Effector memory CD8-positive, alpha-beta T cell (primary cell): ENCODE results near the gene TESK2.
"Not testable (repeated sequence)": the region's sequence is repeated elsewhere in the genome, so short reads cannot be mapped to it uniquely, and the experiment has no call there.

Source experiments
- ATAC-seq: fragments of 150-1000 bp; cut with Tn5 transposase; replicated peaks from 2 replicates; pipeline ENCODE4 v1.10.0; 2021; ENCODE audit warnings: mild to moderate bottlenecking, moderate library complexity
- DNase-seq, 3 experiments: peaks; one replicate each; pipeline ENCODE4 v3.0.0; 2021
- H3K27ac Mint-ChIP-seq, 2 donors: one replicate each; pipeline ENCODE4 v1.8.0; 2022; ENCODE audit warnings: mild to moderate bottlenecking in 2 of 2, mixed read lengths in 2 of 2, moderate library complexity in 2 of 2
- H3K27me3 Mint-ChIP-seq, 2 donors: one replicate each; pipeline ENCODE4 v1.8.0; 2022; ENCODE audit warnings: mixed read lengths in 2 of 2
- H3K36me3 Mint-ChIP-seq: one replicate; pipeline ENCODE4 v1.8.0; 2022; ENCODE audit warnings: mild to moderate bottlenecking, moderate library complexity, mixed read lengths; ENCODE audit not compliant: insufficient read depth
- H3K4me1 Mint-ChIP-seq, 2 donors: one replicate each; pipeline ENCODE4 v1.8.0; 2022; ENCODE audit warnings: low read depth in 2 of 2, mixed read lengths in 2 of 2
- H3K4me3 Mint-ChIP-seq, 2 donors: one replicate each; pipeline ENCODE4 v1.8.0; 2022; ENCODE audit warnings: mild to moderate bottlenecking in 2 of 2, mixed read lengths in 2 of 2, moderate library complexity in 2 of 2
- H3K9me3 Mint-ChIP-seq, 2 donors: one replicate each; pipeline ENCODE4 v1.8.0; 2022; ENCODE audit warnings: mixed read lengths in 2 of 2
- total RNA-seq, 9 experiments: gene quantifications; one replicate each; lab custom pipeline; 2026; lab: John Stamatoyannopoulos, UW

The TESK2 gene, protein sequence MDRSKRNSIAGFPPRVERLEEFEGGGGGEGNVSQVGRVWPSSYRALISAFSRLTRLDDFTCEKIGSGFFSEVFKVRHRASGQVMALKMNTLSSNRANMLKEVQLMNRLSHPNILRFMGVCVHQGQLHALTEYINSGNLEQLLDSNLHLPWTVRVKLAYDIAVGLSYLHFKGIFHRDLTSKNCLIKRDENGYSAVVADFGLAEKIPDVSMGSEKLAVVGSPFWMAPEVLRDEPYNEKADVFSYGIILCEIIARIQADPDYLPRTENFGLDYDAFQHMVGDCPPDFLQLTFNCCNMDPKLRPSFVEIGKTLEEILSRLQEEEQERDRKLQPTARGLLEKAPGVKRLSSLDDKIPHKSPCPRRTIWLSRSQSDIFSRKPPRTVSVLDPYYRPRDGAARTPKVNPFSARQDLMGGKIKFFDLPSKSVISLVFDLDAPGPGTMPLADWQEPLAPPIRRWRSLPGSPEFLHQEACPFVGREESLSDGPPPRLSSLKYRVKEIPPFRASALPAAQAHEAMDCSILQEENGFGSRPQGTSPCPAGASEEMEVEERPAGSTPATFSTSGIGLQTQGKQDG
- 2.0 to 11.2 (median 7.7) reads per million in 9 experiments for total RNA-seq

DNA sequence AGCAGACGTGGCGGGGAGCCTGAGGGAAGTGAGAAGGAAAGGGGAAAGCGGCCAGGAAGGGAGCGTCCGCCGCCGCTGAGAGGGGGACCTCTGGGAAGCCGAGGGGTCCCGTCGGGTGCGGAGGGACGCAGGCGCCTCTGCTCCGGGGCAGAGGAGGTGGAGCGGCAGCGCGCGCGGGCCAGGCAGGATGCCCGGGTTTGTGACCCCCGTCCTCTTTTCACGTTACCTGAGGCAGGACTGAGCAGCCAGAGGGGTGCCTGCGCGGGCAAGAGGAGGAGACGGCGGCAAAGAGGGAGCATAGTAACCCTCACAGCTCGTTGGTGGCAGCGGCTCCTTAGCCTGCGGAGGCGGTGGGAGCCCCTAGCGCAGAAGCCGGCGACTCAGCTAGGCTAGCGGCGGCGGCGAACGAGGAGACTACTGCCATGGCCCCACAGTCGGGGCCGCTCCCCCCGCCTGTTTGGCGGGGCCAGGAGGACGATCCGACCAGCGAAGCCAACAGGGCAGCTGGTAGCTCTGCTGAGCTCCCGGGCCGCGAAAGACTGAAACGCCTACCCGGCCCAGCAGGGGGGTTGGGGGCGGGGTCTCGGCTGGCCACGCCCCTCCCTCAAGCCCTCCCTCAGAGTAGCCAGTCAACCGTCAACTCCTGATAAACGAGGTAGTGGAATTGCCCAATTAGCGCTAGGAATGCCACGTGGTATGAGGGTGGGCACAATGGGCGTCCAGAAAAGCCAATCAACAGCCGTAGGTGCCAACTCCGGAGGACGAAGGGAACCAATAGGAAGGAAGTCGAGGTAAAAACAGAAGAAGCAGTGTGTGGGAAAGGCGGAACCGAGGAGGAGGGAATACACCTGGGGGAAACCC, at the start of gene TESK2:
Gene TESK2 (minus strand): TSS at position 538 of the 861 bp plus-strand sequence. CDS start 33,378 bp downstream, outside the sequence.
- Mint-ChIP-seq H3K4me3 (no peak within 1 kb of the TSS), H3K4me1 (peaks cover 0 to 5% of the 10 kb centered on the region in 2 donors), H3K27ac (no peak within 1 kb of the TSS), H3K9me3 (no peaks in the 10 kb centered on the region), H3K27me3 (no peaks in the 10 kb centered on the region), H3K36me3 (peaks cover 7% of the 10 kb centered on the region)
- peak; percentile 88 for ATAC-seq
- DNase-seq, result peak; percentile 94 to 96 (median 96)

DNA sequence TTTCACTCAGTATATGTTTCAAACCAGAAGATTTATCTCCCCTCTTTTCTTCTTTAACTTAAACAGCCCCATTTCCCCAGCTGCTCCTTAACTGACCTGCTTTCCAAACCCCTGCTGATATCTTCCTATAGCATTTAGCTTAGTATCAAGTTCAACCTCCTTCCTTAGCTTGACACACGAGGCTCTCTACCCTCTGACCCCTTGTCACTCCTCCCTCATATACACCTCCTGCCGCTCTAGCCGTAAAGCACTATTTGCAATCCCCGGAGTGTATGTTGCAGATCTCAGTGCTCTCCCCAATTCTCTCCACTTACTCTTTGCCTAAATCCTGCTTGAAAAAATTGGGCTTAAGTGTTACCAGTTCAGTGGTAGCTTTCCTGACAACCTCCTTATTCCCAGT, 45.9 kb upstream of the TESK2 start:
- Mint-ChIP-seq H3K27me3 (no peaks in the 10 kb centered on the region), H3K27ac (peak overlapping the region in 1 of 2 donors; percentile 0), H3K36me3 (no peaks in the 10 kb centered on the region), H3K4me3 (no peak overlapping the region), H3K4me1 (no peaks in the 10 kb centered on the region), H3K9me3 (no peaks in the 10 kb centered on the region)
- ATAC-seq, result no peak
- DNase-seq, result no peak

DNA sequence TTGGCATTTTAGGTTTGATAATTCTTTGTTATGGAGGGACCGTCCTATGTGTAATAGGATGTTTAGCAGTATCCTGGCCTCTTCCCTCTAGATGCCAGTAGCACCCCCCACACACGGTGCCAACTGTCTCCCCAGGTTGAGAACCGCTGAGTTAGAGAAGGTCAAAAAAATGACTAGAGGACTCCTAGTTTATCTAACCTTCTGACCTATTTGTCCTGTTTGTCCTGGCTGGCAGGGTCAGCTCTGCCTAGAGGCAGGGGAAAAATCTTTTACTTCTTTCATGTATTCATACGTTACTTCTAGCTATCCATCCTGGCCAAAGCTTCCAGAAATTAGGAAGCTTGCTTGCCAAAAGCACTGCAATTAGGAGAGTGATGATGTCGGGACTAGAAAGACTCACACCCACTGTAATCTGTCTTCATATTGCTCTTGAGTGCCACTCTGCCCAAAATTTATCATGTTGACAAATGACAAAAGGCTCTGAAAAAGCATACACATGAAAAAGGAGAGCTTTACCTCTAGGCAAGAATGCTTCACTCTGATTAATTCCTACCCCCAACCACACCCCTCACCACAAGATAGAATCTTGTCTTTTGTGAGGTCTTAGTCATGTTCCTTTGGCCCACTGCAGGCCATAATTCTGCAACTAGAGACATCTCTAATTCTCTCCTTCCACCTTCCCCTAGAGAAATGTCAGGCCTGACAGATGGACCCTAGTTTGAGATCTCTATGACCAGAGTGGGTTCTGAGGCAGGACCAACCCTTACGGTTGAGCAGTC, 45.2 kb upstream of the TESK2 start:
- Mint-ChIP-seq H3K4me3 (no peak overlapping the region), H3K27me3 (no peaks in the 10 kb centered on the region), H3K4me1 (no peaks in the 10 kb centered on the region), H3K27ac (no peak overlapping the region), H3K36me3 (no peaks in the 10 kb centered on the region), H3K9me3 (no peaks in the 10 kb centered on the region)
- ATAC-seq (no peak), DNase-seq (no peak)

DNA sequence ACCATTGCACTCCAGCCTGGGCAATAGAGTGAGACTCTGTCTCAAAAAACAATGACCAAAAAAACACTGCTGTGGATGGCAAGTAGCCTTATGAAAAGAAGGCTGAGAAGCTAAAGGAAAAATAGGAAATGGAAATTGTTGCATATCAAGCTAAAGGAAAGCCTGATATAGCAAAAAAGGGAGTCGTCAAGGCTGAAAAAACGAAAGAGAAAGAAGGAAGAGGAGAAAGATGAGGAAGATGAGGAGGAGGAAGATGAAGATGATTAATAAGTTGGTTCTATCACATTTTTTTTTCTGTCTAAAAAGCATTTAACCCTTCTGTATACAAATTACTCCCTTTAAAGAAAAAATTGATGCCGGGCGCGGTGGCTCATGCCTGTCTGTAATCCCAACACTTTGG, 40.9 kb upstream of the TESK2 start:
- H3K9me3 Mint-ChIP-seq, result no peaks in the 10 kb centered on the region
- no peaks in the 10 kb centered on the region for H3K36me3 Mint-ChIP-seq
- no peaks in the 10 kb centered on the region for H3K4me1 Mint-ChIP-seq
- DNase-seq (no peak), ATAC-seq (no peak)
- H3K27ac Mint-ChIP-seq, result no peak overlapping the region
- H3K4me3 Mint-ChIP-seq, result no peak overlapping the region
- no peaks in the 10 kb centered on the region for H3K27me3 Mint-ChIP-seq

DNA sequence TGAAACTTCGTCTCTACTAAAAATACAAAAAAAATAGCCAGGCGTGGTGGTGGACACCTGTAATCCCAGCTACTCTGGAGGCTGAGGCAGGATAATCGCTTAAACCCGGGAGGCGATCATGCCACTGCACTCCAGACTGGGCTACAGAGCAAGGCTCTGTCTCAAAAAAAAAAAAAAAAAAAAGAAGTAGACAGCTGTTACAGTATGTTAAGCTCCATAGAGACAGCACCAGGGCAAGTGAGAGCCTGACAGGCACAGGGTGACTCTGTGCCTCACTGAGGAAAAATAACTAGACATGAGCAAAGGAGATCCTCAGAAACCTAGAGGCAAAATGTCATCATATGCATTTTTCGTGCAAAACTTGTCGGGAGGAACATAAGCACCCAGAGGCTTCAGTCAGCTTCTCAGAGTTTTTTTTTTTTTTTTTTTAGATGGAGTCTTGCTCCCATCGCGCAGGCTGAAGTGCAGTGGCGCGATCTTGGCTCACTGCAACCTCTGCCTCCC, 39.7 kb upstream of the TESK2 start:
- H3K27me3 Mint-ChIP-seq, result no peaks in the 10 kb centered on the region
- no peak for ATAC-seq
- no peaks in the 10 kb centered on the region for H3K36me3 Mint-ChIP-seq
- H3K27ac Mint-ChIP-seq, result no peak overlapping the region
- no peaks in the 10 kb centered on the region for H3K9me3 Mint-ChIP-seq
- no peaks in the 10 kb centered on the region for H3K4me1 Mint-ChIP-seq
- DNase-seq, result no peak
- no peak overlapping the region for H3K4me3 Mint-ChIP-seq

DNA sequence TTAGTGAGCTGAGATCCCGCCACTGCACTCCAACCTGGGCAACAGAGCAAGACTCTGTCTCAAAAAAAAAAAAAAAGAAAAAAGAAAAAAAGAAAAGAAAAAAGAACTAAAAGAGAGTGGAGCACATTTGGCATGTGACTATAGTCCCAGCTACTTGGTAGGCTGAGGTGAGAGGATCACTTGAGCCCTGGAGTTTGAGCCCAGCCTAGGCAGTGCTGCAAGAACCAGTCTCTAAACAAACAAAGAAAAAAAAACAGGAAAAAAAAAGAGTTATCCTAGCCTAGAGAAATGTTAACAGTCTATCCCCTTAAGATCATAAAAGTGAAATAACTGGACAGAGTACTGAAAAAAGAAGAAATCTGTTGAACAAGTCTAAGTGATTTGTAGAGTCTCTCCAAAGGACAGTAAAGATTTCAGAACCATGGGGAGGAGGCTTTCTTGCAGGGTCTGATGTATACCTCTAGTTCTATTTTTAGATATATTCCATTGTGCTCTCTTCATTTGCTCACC, 35.2 kb upstream of the TESK2 start:
- H3K36me3 Mint-ChIP-seq, result peaks cover 17% of the 10 kb centered on the region
- ATAC-seq (no peak), DNase-seq (no peak)
- peaks cover 11 to 12% of the 10 kb centered on the region in 2 donors for H3K4me1 Mint-ChIP-seq
- H3K27me3 Mint-ChIP-seq, result no peaks in the 10 kb centered on the region
- H3K27ac Mint-ChIP-seq, result no peak overlapping the region
- H3K4me3 Mint-ChIP-seq, result no peak overlapping the region
- no peaks in the 10 kb centered on the region for H3K9me3 Mint-ChIP-seq

DNA sequence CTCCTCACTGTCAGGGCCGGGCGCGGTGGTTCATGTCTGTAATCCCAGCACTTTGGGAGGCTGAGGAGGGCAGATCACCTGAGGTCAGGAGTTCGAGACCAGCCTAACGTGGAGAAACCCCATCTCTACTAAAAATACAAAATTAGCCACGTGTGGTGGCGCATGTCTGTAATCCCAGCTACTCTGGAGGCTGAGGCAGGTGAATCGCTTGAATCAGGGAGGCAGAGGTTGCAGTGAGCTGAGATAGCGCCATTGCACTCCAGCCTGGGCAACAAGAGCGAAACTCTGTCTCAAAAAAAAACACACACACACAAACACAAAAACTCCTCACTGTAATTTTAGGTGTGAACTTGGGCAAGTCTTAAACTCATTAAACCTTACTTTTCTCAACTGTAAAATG, 33.0 kb upstream of the TESK2 start:
- not testable (repeated sequence) for ATAC-seq, H3K9me3 Mint-ChIP-seq, H3K27ac Mint-ChIP-seq, H3K4me3 Mint-ChIP-seq, DNase-seq, H3K27me3 Mint-ChIP-seq
- Mint-ChIP-seq H3K4me1 (peaks cover 20 to 24% of the 10 kb centered on the region in 2 donors), H3K36me3 (peaks cover 27% of the 10 kb centered on the region)

DNA sequence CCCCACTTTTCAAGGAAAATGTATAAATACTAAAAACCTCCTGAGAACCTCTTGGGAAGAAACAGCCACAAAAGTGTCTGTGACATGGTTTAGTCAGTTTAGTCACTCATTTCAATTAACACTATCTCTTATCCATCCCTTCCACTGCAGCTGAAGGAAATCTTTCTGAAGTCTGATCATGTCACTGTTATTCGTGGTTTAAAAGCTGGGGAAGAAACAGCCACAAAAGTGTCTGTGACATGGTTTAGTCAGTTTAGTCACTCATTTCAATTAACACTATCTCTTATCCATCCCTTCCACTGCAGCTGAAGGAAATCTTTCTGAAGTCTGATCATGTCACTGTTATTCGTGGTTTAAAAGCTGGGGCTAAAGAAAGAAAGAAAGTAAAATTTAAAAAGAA, 32.6 kb upstream of the TESK2 start:
- H3K27me3 Mint-ChIP-seq, H3K4me3 Mint-ChIP-seq, H3K27ac Mint-ChIP-seq: not testable (repeated sequence)

DNA sequence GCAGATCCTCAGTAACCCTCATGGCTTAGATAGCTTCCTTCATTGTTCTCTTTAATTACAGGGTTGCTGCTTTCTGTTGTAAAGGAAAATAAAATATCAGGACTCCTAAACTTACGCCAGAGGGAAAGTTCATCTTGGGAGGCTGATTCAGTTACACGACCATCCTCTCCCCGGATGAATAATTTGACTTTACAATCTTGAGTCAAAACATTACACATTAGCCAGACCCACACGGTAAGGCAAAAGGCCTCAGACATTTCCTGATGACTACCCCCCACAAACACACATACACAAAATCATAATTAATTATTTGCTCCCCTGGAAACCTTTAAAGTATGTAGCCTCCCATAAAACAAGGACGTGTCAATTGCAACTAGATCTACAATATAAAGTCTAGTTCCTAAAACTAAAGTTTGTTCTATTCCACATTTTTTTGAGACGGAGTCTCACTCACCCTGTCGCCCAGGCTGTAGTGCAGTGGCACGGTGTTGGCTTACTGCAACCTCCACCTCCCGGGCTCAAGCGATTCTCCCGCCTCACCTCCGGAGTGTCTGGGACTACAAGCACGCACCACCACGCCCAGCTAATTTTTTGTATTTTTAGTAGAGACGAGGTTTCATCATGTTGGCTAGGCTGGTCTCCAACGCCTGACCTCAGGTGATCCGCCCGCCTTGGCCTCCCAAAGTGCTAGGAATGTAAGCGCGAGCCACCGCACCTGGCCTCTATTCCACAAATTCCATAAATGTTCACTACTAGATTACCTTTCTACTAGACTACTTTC, 31.6 kb upstream of the TESK2 start:
- peaks cover 27 to 28% of the 10 kb centered on the region in 2 donors for H3K4me1 Mint-ChIP-seq
- peak overlapping the region; percentile 91 to 96 for H3K27ac Mint-ChIP-seq
- no peaks in the 10 kb centered on the region for H3K27me3 Mint-ChIP-seq
- H3K9me3 Mint-ChIP-seq, result no peaks in the 10 kb centered on the region
- ATAC-seq, result no peak
- H3K4me3 Mint-ChIP-seq, result peak overlapping the region; percentile 88 to 99
- H3K36me3 Mint-ChIP-seq, result peaks cover 40% of the 10 kb centered on the region
- DNase-seq, result no peak

More for the DNA sequence above, 32.6 kb upstream of the TESK2 start:
- Mint-ChIP-seq H3K4me1 (peaks cover 25 to 28% of the 10 kb centered on the region in 2 donors), H3K36me3 (peaks cover 32% of the 10 kb centered on the region)
- ATAC-seq, H3K9me3 Mint-ChIP-seq, DNase-seq: not testable (repeated sequence)

DNA sequence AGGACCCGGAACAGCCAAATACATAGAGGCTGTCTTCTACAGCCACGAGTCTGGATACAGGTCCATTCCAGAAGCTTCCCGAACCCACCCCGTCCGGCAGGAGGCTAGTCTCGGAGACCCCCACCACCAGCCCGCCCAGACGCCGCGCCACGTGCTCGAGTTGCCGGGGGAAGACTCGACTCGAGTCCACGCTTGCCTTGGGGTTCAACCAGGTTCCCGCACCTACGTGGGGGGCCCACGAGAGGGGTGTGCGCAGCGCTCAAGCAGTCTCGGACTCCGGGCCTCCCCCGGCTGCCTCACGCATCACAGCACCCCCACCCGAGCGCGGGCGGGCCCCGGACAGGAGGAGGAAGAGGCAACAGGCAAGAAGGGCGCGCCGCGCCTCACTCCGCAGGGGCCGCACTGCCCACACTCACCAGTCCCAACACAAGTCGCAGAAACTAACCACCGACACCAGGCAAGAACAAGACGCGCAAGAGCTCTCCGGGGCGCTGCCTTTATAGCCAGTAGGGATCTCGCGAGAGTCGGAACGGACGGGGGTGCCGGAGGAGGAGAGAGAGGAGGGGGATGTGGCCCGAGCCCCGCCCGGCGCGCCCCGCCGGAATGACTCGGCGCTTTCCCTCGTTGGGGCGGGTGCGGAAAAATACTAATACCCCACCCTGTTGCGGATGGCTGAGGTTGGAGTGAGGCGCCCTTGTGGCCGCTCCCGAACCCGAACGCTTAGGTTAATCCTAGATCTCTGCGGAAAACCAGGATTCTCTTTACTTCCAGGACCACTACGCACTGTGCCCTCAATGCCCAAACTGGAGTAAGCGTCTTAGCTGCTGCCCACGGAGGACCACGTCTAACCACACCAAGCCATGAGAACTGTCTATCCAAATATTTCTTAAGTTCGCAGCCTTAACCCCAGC, 30.7 kb upstream of the TESK2 start, which contains the start of gene PRDX1:
Gene PRDX1 (minus strand): TSS at position 472 of the 911 bp plus-strand sequence. CDS start 2,841 bp downstream, outside the sequence.
- peak within 1 kb of the TSS; percentile 88 to 99 for H3K4me3 Mint-ChIP-seq
- H3K9me3 Mint-ChIP-seq, result no peaks in the 10 kb centered on the region
- peaks cover 27 to 29% of the 10 kb centered on the region in 2 donors for H3K4me1 Mint-ChIP-seq
- H3K27me3 Mint-ChIP-seq, result no peaks in the 10 kb centered on the region
- H3K27ac Mint-ChIP-seq, result peak within 1 kb of the TSS; percentile 91 to 96
- ATAC-seq, result peak; percentile 87
- DNase-seq, result peak; percentile 92 to 94 (median 93)
- H3K36me3 Mint-ChIP-seq, result peaks cover 47% of the 10 kb centered on the region

DNA sequence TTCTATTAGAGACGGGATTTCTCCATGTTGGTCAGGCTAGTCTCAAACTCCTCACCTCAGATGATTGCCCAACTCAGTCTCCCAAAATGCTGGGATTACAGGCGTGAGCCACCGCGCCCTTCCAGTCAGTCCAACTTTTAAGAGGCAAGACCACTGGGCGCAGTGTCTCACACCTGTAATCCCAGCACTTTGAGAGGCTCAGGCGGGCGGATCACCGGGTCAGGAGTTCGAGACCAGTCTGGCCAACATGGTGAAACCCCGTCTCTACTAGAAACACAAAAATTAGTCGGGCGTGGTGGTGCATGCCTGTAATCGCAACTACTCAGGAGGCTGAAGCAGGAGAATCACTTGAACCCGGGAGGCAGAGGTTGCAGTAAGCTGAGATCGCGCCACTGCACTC, 28.8 kb upstream of the TESK2 start:
- ATAC-seq, H3K9me3 Mint-ChIP-seq, H3K27me3 Mint-ChIP-seq, DNase-seq: not testable (repeated sequence)
- H3K4me3 Mint-ChIP-seq, result peak overlapping the region; percentile 88 to 99
- peak overlapping the region in 1 of 2 donors; percentile 96 for H3K27ac Mint-ChIP-seq
- H3K36me3 Mint-ChIP-seq, result peaks cover 66% of the 10 kb centered on the region
- peaks cover 31% of the 10 kb centered on the region in 2 donors for H3K4me1 Mint-ChIP-seq
